Neural progenitor cell (in vitro differentiated cells): ENCODE measurements around the gene MADD. TPM values are rescaled to one million over a fixed set of nuclear protein-coding genes. Genes with fewer than 3 reads are reported as not detected.
A peak's percentile ranks its signal among the peaks of the same experiment; 100 is the strongest.

Source experiments
- DNase-seq: peaks from one replicate; pipeline ENCODE4 v3.0.0-alpha.2; 2016; ENCODE audit warnings: low spot score
- H2AFZ ChIP-seq: fragments of 200-600 bp; sonication (generic); replicated peaks from 2 replicates; pipeline ENCODE4 v1.6.1; 2016; ENCODE audit warnings: antibody characterized with exemption
- H3F3A ChIP-seq: fragments of 200-600 bp; sonication (generic); 2 replicates; pipeline ENCODE4 v1.6.1; 2016; ENCODE audit warnings: antibody characterized with exemption, low read depth
- H3K27ac ChIP-seq: fragments of 200-600 bp; sonication (generic); 2 replicates; pipeline ENCODE4 v1.5.1; 2016; ENCODE audit warnings: mild to moderate bottlenecking
- H3K27me3 ChIP-seq: fragments of 200-600 bp; sonication (generic); 2 replicates; pipeline ENCODE4 v1.6.1; 2016; ENCODE audit warnings: mild to moderate bottlenecking, moderate library complexity
- H3K36me3 ChIP-seq: fragments of 200-600 bp; sonication (generic); 2 replicates; pipeline ENCODE4 v1.5.1; 2016
- H3K4me1 ChIP-seq: fragments of 200-600 bp; sonication (generic); 2 replicates; pipeline ENCODE4 v1.6.1; 2016; ENCODE audit warnings: mixed run types
- H3K4me2 ChIP-seq: fragments of 200-600 bp; sonication (generic); 2 replicates; pipeline ENCODE4 v1.6.1; 2016
- H3K4me3 ChIP-seq: fragments of 200-600 bp; sonication (generic); 2 replicates; pipeline ENCODE4 v1.5.1; 2016
- H3K79me2 ChIP-seq: fragments of 200-600 bp; sonication (generic); 2 replicates; pipeline ENCODE4 v1.6.1; 2016; ENCODE audit warnings: low read depth
- H3K9ac ChIP-seq: fragments of 200-600 bp; sonication (generic); 2 replicates; pipeline ENCODE4 v1.6.1; 2016
- H3K9me3 ChIP-seq: fragments of 200-600 bp; sonication (generic); 2 replicates; pipeline ENCODE4 v1.5.1; 2016; ENCODE audit warnings: low read depth
- H4K20me1 ChIP-seq: fragments of 200-600 bp; sonication (generic); 2 replicates; pipeline ENCODE4 v1.6.1; 2016; ENCODE audit warnings: low read depth
- H3K27ac Mint-ChIP-seq: 3 replicates; pipeline ENCODE4 v1.8.0; 2021; ENCODE audit warnings: mixed read lengths
- H3K27me3 Mint-ChIP-seq: 2 replicates; pipeline ENCODE4 v1.8.0; 2022; ENCODE audit warnings: low read depth, mild to moderate bottlenecking, inconsistent platforms, moderate library complexity, mixed read lengths; ENCODE audit not compliant: insufficient read depth
- H3K36me3 Mint-ChIP-seq: 3 replicates; pipeline ENCODE4 v1.8.0; 2021; ENCODE audit warnings: mixed read lengths
- H3K4me1 Mint-ChIP-seq: 3 replicates; pipeline ENCODE4 v1.8.0; 2021; ENCODE audit warnings: mixed read lengths
- H3K4me3 Mint-ChIP-seq: 3 replicates; pipeline ENCODE4 v1.8.0; 2021; ENCODE audit warnings: mild to moderate bottlenecking, moderate library complexity, mixed read lengths
- H3K9me3 Mint-ChIP-seq: 3 replicates; pipeline ENCODE4 v1.8.0; 2020; ENCODE audit warnings: mixed read lengths
- EZH2 ChIP-seq: fragments of 200-600 bp; sonication (generic); IDR thresholded peaks from 2 replicates; pipeline ENCODE4 v1.6.1; 2017; ENCODE audit warnings: antibody characterized with exemption, mild to moderate bottlenecking, moderate library complexity
- EZH2phosphoT487 ChIP-seq: fragments of 200-600 bp; sonication (generic); IDR thresholded peaks from 2 replicates; pipeline ENCODE4 v1.6.1; 2017; ENCODE audit warnings: antibody characterized with exemption
- total RNA-seq: library from RNA; depleted of rRNA; stranded (reverse); fragments of >200 nt; gene quantifications from 2 replicates; pipeline ENCODE4 v1.2.3, GENCODE V29; 2015; ENCODE audit warnings: low replicate concordance
- TF ChIP-seq, protein P1 (sequence below): fragments of 200-600 bp; sonication (generic); IDR thresholded peaks from 2 replicates; pipeline ENCODE4 v1.5.1; 2017; ENCODE audit warnings: antibody characterized with exemption, mild to moderate bottlenecking

MADD gene
- total RNA-seq, 1 donor from 2014 or later = 16.1 TPM

DNA sequence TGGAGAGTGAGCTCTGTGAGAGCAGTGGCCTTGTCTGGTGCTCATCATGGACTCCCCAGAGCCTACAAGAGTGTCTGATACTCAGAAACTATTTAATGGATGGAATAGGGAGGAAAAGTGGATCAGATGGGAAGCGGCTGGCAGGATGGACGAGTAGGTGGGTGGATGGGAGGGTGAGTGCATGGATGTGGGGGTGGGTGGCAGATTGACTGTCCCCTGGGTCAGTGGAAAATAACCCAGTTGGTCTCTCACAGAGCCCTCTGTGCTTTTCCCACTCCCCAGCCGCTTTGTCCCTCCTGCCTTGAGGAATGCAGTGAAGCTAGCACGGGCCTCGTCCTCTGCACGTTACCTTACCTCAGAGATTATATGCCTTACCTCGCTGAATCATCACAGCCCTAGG, 102.5 kb downstream of the MADD start:
- Histone ChIP-seq H4K20me1 (no peaks in the 10 kb centered on the region), H3K9ac (no peak overlapping the region), H3K27me3 (no peaks in the 10 kb centered on the region), H3K36me3 (no peaks in the 10 kb centered on the region), H3K4me2 (no peak overlapping the region), H3F3A (no peaks in the 10 kb centered on the region), H3K27ac (no peak overlapping the region), H2AFZ (no peak overlapping the region), H3K4me1 (no peaks in the 10 kb centered on the region), H3K79me2 (no peaks in the 10 kb centered on the region), H3K4me3 (no peak overlapping the region), H3K9me3 (no peaks in the 10 kb centered on the region)
- Mint-ChIP-seq H3K36me3 (no peaks in the 10 kb centered on the region), H3K27ac (no peak overlapping the region), H3K9me3 (no peaks in the 10 kb centered on the region), H3K4me1 (peaks cover 7% of the 10 kb centered on the region), H3K4me3 (no peak overlapping the region), H3K27me3 (peaks cover 2% of the 10 kb centered on the region)
- DNase-seq = no peak
- TF ChIP-seq EZH2phosphoT487 = no peak
- TF ChIP-seq, protein P1, sequence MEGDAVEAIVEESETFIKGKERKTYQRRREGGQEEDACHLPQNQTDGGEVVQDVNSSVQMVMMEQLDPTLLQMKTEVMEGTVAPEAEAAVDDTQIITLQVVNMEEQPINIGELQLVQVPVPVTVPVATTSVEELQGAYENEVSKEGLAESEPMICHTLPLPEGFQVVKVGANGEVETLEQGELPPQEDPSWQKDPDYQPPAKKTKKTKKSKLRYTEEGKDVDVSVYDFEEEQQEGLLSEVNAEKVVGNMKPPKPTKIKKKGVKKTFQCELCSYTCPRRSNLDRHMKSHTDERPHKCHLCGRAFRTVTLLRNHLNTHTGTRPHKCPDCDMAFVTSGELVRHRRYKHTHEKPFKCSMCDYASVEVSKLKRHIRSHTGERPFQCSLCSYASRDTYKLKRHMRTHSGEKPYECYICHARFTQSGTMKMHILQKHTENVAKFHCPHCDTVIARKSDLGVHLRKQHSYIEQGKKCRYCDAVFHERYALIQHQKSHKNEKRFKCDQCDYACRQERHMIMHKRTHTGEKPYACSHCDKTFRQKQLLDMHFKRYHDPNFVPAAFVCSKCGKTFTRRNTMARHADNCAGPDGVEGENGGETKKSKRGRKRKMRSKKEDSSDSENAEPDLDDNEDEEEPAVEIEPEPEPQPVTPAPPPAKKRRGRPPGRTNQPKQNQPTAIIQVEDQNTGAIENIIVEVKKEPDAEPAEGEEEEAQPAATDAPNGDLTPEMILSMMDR = no peak
- no peak for TF ChIP-seq EZH2

DNA sequence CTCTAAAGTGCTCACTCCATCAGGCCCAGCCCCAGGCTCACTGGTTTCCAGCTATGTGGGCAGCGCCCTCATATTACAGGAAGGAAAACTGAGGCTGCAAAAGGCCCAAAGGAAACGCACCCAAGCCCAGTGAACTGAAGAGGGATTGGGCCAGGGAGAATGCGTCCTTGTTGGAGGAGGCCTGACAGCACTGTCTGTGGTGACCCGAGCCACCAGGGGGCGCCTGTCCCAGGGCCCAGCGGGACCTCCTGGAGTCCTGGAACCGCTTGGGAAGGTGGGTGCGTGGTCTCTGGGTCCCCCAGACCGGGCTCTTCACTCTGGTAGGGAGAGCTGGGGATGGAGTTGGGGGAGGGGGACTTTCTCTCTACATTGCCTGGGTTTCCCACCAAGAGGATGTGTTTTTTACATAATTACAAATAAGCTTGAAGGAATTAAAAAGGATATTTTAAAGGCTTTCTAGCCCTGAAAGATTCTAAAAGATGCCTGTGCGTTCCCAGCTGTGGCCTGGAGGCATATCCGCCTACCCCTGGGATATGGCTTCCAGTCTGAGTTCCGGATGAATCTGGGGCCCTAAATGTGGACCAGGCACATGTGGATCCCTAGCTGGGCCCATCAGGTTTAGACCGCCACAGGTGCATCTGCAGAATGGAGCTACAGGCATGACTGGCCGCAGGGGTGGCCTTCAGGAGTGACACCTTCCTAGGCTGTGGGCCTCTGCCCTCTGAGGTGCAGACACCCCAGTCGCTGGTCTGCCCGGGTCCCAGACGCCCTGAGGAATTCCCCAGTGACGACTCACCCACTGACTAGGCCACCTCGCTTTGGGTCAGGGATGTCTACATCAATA, 104.2 kb downstream of the MADD start:
- Mint-ChIP-seq H3K27ac (no peak overlapping the region), H3K9me3 (no peaks in the 10 kb centered on the region), H3K4me3 (no peak overlapping the region), H3K4me1 (peaks cover 7% of the 10 kb centered on the region), H3K36me3 (no peaks in the 10 kb centered on the region), H3K27me3 (peaks cover 2% of the 10 kb centered on the region)
- no peaks in the 10 kb centered on the region for H4K20me1 ChIP-seq
- H3K36me3 ChIP-seq = no peaks in the 10 kb centered on the region
- peak; percentile 84 for DNase-seq
- no peak overlapping the region for H3K4me2 ChIP-seq
- no peaks in the 10 kb centered on the region for H3F3A ChIP-seq
- H3K27me3 ChIP-seq = no peaks in the 10 kb centered on the region
- no peaks in the 10 kb centered on the region for H3K4me1 ChIP-seq
- no peak overlapping the region for H3K9ac ChIP-seq
- H3K79me2 ChIP-seq = no peaks in the 10 kb centered on the region
- peak overlapping the region; percentile 76 for H2AFZ ChIP-seq
- H3K9me3 ChIP-seq = no peaks in the 10 kb centered on the region
- no peak overlapping the region for H3K27ac ChIP-seq
- no peak overlapping the region for H3K4me3 ChIP-seq
- TF ChIP-seq, protein P1 = peak; percentile 97
- TF ChIP-seq EZH2phosphoT487 = no peak

DNA sequence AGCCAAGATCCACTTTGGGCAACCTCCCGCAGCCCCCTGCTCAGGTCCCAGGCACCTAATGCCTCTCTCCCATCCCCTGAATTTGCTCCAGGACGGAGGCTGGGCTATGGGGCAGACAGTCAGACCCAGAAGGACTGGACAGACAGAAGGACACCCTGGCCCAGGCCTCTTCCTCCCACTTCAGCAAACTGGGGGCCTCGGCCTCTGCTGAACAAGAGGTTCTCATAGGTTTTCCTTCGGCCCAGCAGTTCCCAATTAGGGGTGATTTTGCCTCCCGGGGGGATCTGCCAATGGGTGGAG, 104.7 kb downstream of the MADD start:
- Mint-ChIP-seq H3K27me3 (peaks cover 2% of the 10 kb centered on the region), H3K9me3 (no peaks in the 10 kb centered on the region), H3K4me3 (no peak overlapping the region), H3K4me1 (peaks cover 7% of the 10 kb centered on the region), H3K36me3 (no peaks in the 10 kb centered on the region), H3K27ac (no peak overlapping the region)
- Histone ChIP-seq H3F3A (no peaks in the 10 kb centered on the region), H3K4me1 (no peaks in the 10 kb centered on the region), H3K9ac (no peak overlapping the region), H3K27me3 (no peaks in the 10 kb centered on the region), H3K27ac (no peak overlapping the region), H3K36me3 (no peaks in the 10 kb centered on the region), H3K4me3 (no peak overlapping the region), H4K20me1 (no peaks in the 10 kb centered on the region), H3K4me2 (no peak overlapping the region), H3K9me3 (no peaks in the 10 kb centered on the region), H2AFZ (no peak overlapping the region), H3K79me2 (no peaks in the 10 kb centered on the region)
- DNase-seq = no peak
- TF ChIP-seq EZH2phosphoT487 (no peak), EZH2 (no peak)
- TF ChIP-seq, protein P1 = no peak
